Common myeloid progenitor, CD34-positive (primary cell): ENCODE results near the gene GEMIN7.

Source experiments
- CTCF ChIA-PET: fragments of 350-600 bp; sonication (Branson Sonifier 250); formaldehyde crosslinking; loops from one replicate; lab custom pipeline; 2021; ENCODE audit warnings: antibody characterized with exemption; lab: Charles Lee
- POLR2A ChIA-PET: fragments of 350-600 bp; sonication (Branson Sonifier 250); formaldehyde crosslinking; loops from one replicate; lab custom pipeline; 2021; ENCODE audit warnings: antibody characterized with exemption; lab: Charles Lee
- DNase-seq, 3 donors: peaks; one replicate each; pipeline versions ENCODE4 v3.0.0 to v3.0.0-alpha.2; 2013
- H3K27ac ChIP-seq, 2 experiments: 1 replicate in 1 of 2; 2 replicates in 1 of 2; pipeline ENCODE4 v1.7.0; 2013; ENCODE audit warnings: inconsistent platforms in 2 of 2, low read length in 2 of 2, mild to moderate bottlenecking in 2 of 2, low read depth in 1 of 2, moderate library complexity in 1 of 2; ENCODE audit not compliant: severe bottlenecking in 2 of 2, insufficient read depth in 1 of 2, poor library complexity in 1 of 2
- H3K27me3 ChIP-seq, 5 experiments: replicated peaks in 2 of 5; 1 replicate in 3 of 5; 2 replicates in 2 of 5; pipeline versions ENCODE4 v1.6.1 to v1.7.0; 2013; ENCODE audit warnings: low read length in 4 of 5, mild to moderate bottlenecking in 2 of 5, moderate library complexity in 2 of 5, inconsistent platforms in 1 of 5; ENCODE audit not compliant: insufficient read depth in 5 of 5, control insufficient read depth in 4 of 5
- H3K36me3 ChIP-seq, 4 experiments: 1 replicate in 2 of 4; 2 replicates in 2 of 4; pipeline versions ENCODE4 v1.6.1 to v1.7.0; 2013; ENCODE audit warnings: low read length in 3 of 4, control low read depth in 1 of 4, mild to moderate bottlenecking in 1 of 4; ENCODE audit not compliant: control insufficient read depth in 4 of 4, insufficient read depth in 4 of 4
- H3K4me1 ChIP-seq, 4 experiments: 1 replicate in 3 of 4; 2 replicates in 1 of 4; pipeline versions ENCODE4 v1.6.1 to v1.7.1; 2013; ENCODE audit warnings: low read length in 3 of 4, mild to moderate bottlenecking in 3 of 4, control low read depth in 1 of 4, inconsistent platforms in 1 of 4, moderate library complexity in 1 of 4; ENCODE audit not compliant: control insufficient read depth in 4 of 4, insufficient read depth in 4 of 4; ENCODE audit errors: control extremely low read depth in 1 of 4
- H3K4me3 ChIP-seq, 7 experiments: 1 replicate in 4 of 7; 2 replicates in 3 of 7; pipeline versions ENCODE4 v1.5.1 to v1.7.0; 2013; ENCODE audit warnings: mild to moderate bottlenecking in 7 of 7, low read length in 6 of 7, moderate library complexity in 6 of 7, inconsistent platforms in 2 of 7, low read depth in 2 of 7, control low read depth in 1 of 7; ENCODE audit not compliant: insufficient read depth in 4 of 7, control insufficient read depth in 1 of 7; ENCODE audit errors: extremely low read depth in 1 of 7
- H3K9me3 ChIP-seq, 5 experiments: 1 replicate in 4 of 5; 2 replicates in 1 of 5; pipeline versions ENCODE4 v1.6.1 to v1.7.1; 2013; ENCODE audit warnings: low read length in 4 of 5, mild to moderate bottlenecking in 2 of 5, inconsistent platforms in 1 of 5, low read depth in 1 of 5, moderate library complexity in 1 of 5; ENCODE audit not compliant: control insufficient read depth in 4 of 5, insufficient read depth in 2 of 5; ENCODE audit errors: control extremely low read depth in 1 of 5
- WGBS: methylation state at CpG from one replicate; pipeline ENCODE4 v1.1.5; 2013; ENCODE audit not compliant: insufficient coverage; 5-methylcytosine and 5-hydroxymethylcytosine counted together

GEMIN7 gene

GRCh38 chr19:45038931-45039893 is 39.8 kb upstream of the GEMIN7 start, which contains the start of gene CLASRP:
CLASRP (plus strand) TSS chr19:45039045; CDS start chr19:45040213, 1,168 bp downstream.
- peak; percentile 88 to 91 (median 89) for DNase-seq
- Histone ChIP-seq H3K9me3 (peaks cover 0 to 3% (median 0%) of the 10 kb centered on the region in 5 experiments), H3K36me3 (peaks cover 5 to 49% (median 33%) of the 10 kb centered on the region in 4 experiments), H3K27me3 (no peaks in the 10 kb centered on the region), H3K27ac (peak within 1 kb of the TSS; percentile 89 to 96), H3K4me3 (peak within 1 kb of the TSS; percentile 57 to 95 (median 90)), H3K4me1 (peaks cover 5 to 26% (median 22%) of the 10 kb centered on the region in 4 experiments)
- ChIA-PET POLR2A (interaction anchor here (0.6 to 1.4 kb wide), 9 partner anchors 15 to 347 kb away, joined by 3 to 7 read pairs (median 4); no protein-coding TSS in a partner anchor), CTCF (interaction anchor here (0.6 to 7.1 kb wide), 7 partner anchors 10 to 104 kb away, joined by 3 to 59 read pairs (median 5); no protein-coding TSS in a partner anchor)
- WGBS, result 3% methylated on average over 62 of the region's 62 CpGs

GRCh38 chr19:45040059-45040771 is 38.8 kb upstream of the GEMIN7 start:
- POLR2A ChIA-PET, result interaction anchor here (0.9 to 1.4 kb wide), 4 partner anchors 14 to 25 kb away, joined by 3 to 4 read pairs (median 4); no protein-coding TSS in a partner anchor
- H3K27ac ChIP-seq, result peak overlapping the region; percentile 89 to 96
- H3K4me1 ChIP-seq, result peaks cover 5 to 26% (median 22%) of the 10 kb centered on the region in 4 experiments
- peak overlapping the region; percentile 9 to 95 (median 90) for H3K4me3 ChIP-seq
- 59% methylated on average over 17 of the region's 19 CpGs for WGBS
- H3K27me3 ChIP-seq, result no peaks in the 10 kb centered on the region
- peaks cover 7 to 51% (median 41%) of the 10 kb centered on the region in 4 experiments for H3K36me3 ChIP-seq
- H3K9me3 ChIP-seq, result peaks cover 0 to 3% (median 0%) of the 10 kb centered on the region in 5 experiments
- CTCF ChIA-PET, result interaction anchor here (0.7 to 7.1 kb wide), 7 partner anchors 9 to 499 kb away, joined by 3 to 59 read pairs (median 5); no protein-coding TSS in a partner anchor
- DNase-seq, result no peak

GRCh38 chr19:45041125-45041524 is 37.9 kb upstream of the GEMIN7 start:
- Histone ChIP-seq H3K27me3 (no peaks in the 10 kb centered on the region), H3K9me3 (no peaks in the 10 kb centered on the region), H3K4me1 (peaks cover 5 to 32% (median 25%) of the 10 kb centered on the region in 4 experiments), H3K27ac (peak overlapping the region in 1 of 2 experiments; percentile 32), H3K36me3 (peaks cover 9 to 53% (median 48%) of the 10 kb centered on the region in 4 experiments), H3K4me3 (no peak overlapping the region)
- ChIA-PET CTCF (interaction anchor here (0.7 to 7.1 kb wide), 4 partner anchors 9 to 498 kb away, joined by 3 to 59 read pairs (median 8); no protein-coding TSS in a partner anchor), POLR2A (interaction anchor here (1.2 kb wide), 1 partner anchor 25 kb away, joined by 3 read pairs; no protein-coding TSS in a partner anchor)
- WGBS, result 94% methylated on average over 6 of the region's 6 CpGs
- DNase-seq, result no peak

GRCh38 chr19:45045671-45046353 is 33.2 kb upstream of the GEMIN7 start:
- H3K4me1 ChIP-seq, result peaks cover 2 to 34% (median 19%) of the 10 kb centered on the region in 4 experiments
- 96% methylated on average over 10 of the region's 14 CpGs for WGBS
- H3K4me3 ChIP-seq, result no peak overlapping the region
- ChIA-PET POLR2A (interaction anchor here (0.6 to 0.8 kb wide), 2 partner anchors 46 to 229 kb away, joined by 3 to 4 read pairs; no protein-coding TSS in a partner anchor), CTCF (interaction anchor here (0.7 to 2.5 kb wide), 5 partner anchors 14 to 80 kb away, joined by 3 to 9 read pairs (median 3); no protein-coding TSS in a partner anchor)
- no peaks in the 10 kb centered on the region for H3K9me3 ChIP-seq
- peaks cover 9 to 61% (median 46%) of the 10 kb centered on the region in 4 experiments for H3K36me3 ChIP-seq
- H3K27me3 ChIP-seq, result no peaks in the 10 kb centered on the region
- H3K27ac ChIP-seq, result peak overlapping the region; percentile 15 to 19
- DNase-seq, result no peak

GRCh38 chr19:45046355-45046754 is 32.7 kb upstream of the GEMIN7 start:
- POLR2A ChIA-PET, result interaction anchor here (0.6 to 0.8 kb wide), 2 partner anchors 46 to 228 kb away, joined by 3 to 4 read pairs; no protein-coding TSS in a partner anchor
- CTCF ChIA-PET, result interaction anchor here (1.0 to 2.5 kb wide), 4 partner anchors 17 to 79 kb away, joined by 3 to 9 read pairs (median 3); no protein-coding TSS in a partner anchor
- H3K9me3 ChIP-seq, result no peaks in the 10 kb centered on the region
- no peak overlapping the region for H3K27ac ChIP-seq
- 100% methylated on average over 6 of the region's 7 CpGs for WGBS
- H3K36me3 ChIP-seq, result peaks cover 9 to 58% (median 45%) of the 10 kb centered on the region in 4 experiments
- peaks cover 2 to 28% (median 19%) of the 10 kb centered on the region in 4 experiments for H3K4me1 ChIP-seq
- no peaks in the 10 kb centered on the region for H3K27me3 ChIP-seq
- DNase-seq, result no peak
- no peak overlapping the region for H3K4me3 ChIP-seq
